Stimulated activated CD4-positive, alpha-beta T cell treated with anti-CD3 and anti-CD28 coated beads, Interleukin-15, amount 100 ng/mL, for 24 hours (primary cell): ENCODE data around the gene MSANTD2.

ENCODE experiments used
- DNase-seq: peaks from one replicate; pipeline ENCODE4 v3.0.0-alpha.2; 2020

Gene MSANTD2

DNA sequence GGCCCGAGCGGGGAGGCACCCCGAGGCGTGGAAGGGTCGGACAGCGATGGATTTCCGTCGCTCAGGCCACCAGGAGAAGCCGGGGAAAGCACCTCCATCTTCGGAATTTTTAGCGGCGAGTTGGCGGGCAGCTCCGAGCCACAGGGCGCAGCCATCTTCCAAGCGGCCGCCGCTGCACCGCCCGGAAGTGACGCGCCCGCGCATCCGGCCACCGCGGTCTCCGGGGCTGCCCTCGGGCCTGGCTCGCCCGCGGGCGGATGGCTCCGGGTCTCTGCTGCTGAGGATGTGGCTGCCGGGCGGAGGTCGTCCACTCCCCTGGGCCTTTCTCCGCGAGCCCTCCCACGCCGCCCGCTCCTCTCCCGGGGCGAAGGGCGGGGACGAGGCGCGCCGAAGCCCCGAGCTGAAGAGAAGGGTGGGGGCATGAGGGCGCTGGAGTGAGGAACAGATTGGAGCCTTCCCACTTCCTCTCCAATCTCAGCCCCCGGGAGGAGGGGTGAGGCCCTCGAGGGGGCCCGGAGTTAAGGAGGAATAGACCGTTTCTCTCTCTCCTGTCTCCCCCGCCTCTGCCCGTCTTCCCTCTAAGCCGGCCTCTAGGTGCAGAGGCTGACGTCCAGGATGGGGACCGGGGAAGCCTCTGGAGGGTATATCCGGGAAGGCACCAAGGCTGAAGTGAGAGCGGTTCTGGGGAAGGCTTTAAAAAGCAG lies at the start of gene MSANTD2:
TSS of gene MSANTD2 (minus strand) at position 181 of the 704 bp plus-strand sequence. CDS start at position 155, 26 bp downstream.
- DNase-seq: peak; percentile 87

DNA sequence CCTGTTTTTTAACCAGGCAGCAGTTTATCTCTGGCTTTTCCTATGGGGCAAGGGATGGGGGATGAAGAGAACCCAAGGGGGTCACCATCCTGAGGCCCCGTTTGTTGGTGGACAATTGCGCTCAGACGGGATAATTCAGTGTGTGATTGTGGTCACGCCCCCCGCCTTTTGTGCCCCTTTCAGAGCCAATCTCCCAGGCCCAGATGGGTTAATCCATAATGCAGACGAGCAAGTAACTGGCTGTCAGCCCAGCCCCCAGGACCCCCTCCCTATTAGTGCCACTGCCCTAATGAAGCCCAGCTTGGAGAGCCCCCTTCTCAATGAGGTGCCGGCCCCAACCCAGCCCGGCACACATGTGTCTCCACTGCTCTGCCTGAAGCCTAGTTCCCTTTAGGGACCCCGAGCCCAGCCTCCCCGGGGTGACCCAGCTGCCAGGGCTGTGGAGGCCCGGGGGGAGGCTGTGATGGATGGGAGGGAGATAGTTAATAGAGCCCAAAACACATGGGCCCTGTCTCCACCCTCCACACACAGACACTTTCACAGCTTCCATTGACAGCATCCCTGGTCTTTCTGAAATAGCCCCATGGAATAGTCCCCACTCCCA lies 46.0 kb upstream of the MSANTD2 start:
- DNase-seq: no peak

DNA sequence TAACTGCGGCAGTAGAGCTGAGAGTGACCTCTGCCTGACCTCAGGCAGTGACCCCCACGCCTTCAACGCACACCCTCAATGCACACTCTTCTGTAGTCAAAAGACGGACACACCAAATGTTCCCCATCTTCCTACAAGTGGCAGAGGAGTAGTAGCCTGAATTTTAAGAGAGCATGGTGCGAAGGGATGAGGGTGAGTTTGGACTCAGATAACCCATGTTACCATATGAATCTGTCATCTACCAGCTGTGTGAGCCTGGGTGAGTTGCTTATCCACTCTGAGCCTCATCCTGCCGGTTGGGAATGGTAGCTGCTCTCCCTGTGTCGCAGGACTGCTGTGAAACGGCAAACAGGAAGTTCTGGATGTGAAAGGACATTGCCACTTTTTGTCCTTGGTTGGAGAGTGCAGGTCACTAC lies 44.5 kb upstream of the MSANTD2 start:
- no peak for DNase-seq

DNA sequence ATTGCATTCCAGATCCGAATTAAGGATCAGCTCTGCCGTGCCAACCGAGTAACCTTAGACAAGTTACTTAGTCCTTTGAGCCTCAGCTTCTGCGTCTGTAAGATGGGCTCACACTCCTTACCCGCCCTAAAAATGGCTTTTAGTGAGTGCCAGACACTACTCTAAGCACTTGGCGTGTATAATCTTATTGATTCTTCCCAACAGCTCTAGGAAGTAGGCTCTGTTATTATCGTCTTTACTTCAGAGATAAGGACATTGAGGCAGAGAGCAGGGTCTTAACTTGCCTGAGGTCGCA lies 43.4 kb upstream of the MSANTD2 start:
- DNase-seq: no peak

DNA sequence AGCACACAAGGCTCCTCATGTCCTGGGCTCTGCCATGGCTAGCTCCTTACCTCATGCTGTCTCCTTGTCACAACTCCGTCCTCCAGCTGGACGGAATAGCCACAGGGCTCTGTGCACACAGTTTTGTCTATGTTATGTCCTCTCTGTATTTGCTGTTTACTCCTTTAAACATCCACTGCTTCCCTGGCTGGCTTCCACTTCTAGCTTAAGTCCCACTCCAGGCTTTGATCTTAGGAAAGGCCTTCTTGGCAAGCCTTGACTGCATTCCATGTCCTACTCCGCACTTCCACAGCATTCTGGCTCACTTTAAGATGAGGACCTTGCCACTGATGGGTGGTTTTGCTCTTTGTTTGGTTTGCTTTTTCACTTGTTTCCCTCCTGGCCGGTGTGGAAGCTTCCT lies 42.1 kb upstream of the MSANTD2 start:
- DNase-seq: no peak

DNA sequence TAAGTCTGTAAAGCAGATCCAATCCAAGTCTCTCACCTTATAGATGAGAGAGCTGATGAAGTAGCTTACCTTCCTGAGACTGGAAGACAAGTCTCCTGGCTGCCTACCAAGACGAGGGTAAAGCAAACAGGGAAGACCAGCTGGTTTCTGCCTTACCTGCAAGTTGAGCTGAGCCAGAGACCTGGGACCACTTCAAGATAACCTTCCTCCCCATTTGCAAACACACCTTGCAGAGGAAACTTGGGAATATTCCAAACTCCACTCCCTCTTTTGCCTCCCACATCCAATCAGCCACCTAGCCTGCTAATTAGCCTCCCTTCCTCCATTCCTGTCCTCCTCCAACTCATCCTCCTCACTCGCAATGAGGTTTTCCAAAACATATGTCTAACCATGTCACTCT lies 41.6 kb upstream of the MSANTD2 start:
- no peak for DNase-seq

DNA sequence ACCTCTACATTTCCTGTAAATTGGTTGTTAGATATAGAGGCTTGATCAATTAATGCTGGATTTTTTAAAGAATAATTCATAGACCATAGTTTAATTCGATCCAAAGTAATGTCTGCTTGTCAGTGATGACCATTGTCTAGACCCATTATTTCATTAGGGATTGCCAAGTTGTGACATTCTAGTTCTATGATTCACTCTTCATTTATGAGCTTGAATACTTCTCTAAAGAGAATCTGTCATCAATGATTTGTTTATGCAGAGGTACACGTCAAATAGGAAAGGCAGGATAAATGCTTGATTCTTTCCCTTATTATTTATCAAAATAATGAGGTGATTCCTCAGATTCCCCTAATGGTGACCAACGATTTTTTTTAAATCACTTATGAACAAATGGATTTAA lies 41.0 kb upstream of the MSANTD2 start:
- DNase-seq: no peak

DNA sequence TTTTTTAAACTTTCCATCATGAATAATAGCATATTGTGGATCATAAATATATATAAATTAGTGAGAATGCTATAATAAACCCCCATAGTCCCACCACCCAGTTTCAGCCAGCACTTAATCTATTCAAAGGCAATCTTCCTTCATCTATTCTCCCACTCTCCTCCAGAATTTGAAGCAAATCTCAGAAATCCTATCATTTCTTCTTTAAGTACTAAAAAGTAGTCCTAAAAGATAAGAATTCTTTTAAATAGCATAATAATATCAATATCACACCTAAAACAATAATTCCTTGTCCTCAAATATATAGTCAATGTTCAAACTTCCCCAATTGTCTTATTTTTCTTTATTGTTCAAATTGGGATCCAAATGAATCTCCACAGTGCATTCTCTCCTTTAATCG lies 40.5 kb upstream of the MSANTD2 start:
- no peak for DNase-seq

DNA sequence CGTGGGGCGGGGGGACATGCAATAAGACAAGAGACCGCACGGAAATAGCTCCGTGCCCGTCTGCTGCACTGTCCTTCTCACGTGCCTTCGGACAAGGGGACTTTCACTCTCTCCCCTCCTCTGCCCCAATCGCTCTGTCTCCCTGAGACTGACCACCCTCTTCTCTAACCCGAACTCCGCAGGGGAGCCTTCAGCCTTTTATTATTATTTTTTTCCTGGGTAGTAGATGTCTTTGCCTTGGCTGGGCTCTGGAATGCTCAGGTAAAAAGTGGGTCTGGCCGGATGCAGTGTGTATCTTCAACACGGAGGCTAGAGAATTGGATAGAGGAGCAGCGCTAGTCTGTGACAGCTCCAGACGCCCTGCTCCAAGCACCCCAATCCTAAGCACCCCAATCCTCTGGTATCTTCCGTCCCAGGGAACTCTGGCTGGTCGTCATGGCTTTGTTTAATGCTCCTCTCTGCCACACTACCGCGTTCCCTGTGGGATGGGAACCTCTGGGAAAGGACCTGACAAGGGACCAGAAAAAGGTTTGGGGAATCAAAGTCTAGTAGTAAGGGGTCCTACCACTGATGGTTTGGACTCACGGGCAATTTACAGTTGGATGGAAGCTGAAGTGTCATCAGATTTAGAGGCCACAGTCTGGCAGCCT lies 39.9 kb upstream of the MSANTD2 start:
- no peak for DNase-seq

DNA sequence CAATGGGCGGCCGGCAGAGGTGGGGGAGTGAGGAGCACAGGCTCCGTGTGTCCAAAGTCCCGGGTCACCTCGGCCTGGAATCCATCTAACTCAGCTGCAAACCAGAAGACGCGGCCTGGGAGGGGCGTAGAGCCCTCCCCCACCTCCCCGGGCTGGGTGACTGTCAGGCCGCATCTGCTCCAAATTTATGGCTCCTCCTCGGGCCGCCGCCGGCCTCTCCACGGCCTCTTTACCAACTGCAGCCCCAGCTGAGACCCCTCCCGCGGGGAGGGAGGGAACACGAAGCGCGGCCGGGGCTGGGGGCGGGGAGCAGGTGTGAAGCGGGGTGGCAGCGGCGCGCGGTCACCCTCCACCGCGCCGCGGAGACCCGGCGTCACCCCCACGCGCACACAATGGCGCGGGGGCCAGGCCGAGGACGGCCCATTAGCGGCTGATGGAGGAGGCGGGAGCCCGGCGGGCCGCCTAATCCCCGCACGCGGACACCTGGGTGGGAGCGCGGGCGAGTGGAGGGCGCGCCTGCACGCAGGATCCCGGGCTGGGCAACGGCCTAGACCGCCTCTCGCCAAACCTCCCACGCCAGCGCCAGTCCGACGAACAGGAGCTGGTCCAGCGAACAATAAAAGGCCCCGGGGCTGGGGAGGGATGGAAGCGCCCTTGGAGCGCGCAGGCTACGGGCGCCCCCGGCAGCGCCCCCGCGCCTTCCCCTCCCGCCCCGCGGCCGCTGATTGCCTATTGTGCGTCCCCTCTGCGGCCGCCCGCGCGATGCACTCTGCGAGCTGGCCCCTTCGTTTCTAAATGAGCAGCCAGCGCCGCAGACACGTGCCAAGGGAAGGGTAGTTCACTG lies 39.1 kb upstream of the MSANTD2 start:
- peak; percentile 23 for DNase-seq

DNA sequence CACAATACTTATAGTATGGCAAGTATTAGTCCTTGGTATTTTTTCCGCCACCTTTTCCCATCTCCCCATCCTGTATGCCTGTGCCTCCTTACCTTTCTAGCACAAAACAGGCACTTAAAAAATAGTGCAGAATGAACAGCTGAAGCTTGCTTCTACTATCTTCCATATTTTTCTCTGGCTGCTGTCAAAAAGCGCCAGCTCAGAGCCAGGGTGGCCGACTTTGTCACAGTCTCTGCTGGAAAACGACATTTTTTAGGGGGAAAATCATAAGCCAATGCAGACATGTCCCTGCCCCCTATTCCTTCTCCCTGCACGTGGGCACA lies 38.6 kb upstream of the MSANTD2 start:
- no peak for DNase-seq

DNA sequence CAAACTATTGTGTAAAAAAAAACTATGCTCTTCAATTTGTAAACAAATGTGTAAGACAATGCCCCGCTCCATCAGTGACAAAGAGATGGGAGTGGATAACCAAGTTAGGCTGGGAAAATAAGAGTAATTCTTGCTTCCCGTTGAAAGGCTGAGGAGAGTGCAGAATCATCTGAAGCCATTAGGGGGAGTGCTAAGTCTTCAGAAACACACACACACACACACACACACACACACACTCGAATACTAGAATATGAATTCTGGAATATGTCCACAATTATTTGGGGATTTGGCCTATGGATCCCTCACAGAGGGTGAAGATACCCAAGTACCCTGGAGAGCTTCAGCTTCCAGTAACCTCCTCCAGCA lies 37.3 kb upstream of the MSANTD2 start:
- DNase-seq: peak; percentile 15

DNA sequence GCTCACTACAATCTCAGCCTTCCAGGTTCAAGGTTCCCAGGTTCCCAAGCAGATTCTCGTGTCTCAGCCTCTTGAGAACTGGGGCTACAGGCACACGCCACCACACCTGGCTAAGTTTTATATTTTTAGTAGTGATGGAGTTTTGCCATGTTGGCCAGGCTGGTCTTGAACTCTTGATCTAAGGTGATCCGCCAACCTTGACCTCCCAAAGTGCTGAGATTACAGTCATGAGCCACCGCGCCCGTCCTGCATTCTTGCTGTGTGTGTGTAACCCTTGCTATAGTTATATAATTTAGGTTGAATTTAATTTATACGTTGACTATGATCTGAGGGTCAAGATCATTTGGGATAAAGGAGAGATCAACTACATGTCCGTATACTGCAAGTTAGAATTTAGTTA lies 35.7 kb upstream of the MSANTD2 start:
- DNase-seq: no peak

DNA sequence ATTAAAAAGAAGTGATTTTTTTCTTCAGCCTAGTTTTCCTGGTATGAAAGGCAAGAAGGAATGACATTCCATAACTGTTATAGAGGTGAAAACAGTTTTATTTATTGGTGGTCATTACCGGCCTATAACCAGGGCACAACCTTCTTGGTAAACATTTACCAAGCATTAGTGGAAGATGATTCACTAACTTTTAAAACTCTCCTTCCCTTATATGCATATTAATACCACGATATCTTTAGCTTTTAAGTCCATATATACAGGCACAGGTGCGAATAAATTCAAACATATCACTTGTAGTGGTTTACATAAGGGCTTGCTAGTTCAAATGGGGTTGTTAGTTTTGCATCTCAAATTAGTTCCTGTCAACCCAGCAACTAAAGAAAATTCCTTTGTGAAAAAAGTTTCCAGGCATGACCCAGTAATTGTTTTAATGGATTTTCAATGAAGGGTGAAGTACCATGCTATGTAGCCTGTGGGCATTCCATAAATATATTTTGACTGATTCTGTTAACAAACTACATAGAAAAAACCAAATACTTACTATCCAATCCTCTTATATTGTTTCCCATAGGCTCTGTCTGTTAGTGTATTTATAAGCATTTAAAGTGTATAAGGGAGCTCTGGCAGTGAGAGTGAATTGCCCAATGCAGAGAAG lies 34.4 kb upstream of the MSANTD2 start:
- no peak for DNase-seq

DNA sequence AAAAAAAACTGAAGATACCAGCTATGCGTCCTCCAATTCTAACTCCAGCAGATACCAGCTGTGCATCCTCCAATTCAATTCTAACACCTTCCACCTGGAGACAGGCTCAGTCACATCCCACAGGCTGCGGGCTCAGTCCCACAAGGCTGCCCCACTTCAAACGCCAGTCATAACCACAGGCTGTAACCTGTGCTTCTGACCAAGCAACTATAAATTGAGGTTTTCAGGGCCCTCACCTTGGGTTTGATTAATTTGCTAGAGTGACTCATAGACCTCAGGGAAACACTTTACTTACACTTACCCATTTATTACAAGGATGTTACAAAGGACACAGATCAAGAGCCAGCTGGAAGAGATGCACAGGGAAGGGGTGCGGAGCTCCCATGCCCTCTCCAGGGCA lies 32.4 kb upstream of the MSANTD2 start:
- no peak for DNase-seq

DNA sequence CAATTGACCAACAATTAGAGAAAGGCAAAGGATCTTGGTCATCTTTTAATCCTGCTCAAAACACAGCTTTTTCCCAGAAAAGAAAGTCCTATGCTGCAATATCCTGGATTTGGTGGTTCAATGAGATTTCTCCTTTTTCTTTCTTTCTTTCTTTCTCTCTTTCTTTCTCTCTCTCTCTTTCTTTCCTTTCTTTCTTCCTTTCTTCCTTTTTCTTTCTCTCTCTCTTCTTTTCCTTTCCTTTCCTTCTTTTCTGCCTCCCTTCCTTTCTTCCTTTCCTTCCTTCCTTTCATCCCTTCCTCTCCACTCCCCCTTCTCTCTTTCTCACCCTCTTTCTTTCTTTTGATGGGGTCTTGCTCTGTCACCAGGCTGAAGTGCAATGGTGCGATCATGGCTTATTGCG lies 31.7 kb upstream of the MSANTD2 start:
- no peak for DNase-seq

DNA sequence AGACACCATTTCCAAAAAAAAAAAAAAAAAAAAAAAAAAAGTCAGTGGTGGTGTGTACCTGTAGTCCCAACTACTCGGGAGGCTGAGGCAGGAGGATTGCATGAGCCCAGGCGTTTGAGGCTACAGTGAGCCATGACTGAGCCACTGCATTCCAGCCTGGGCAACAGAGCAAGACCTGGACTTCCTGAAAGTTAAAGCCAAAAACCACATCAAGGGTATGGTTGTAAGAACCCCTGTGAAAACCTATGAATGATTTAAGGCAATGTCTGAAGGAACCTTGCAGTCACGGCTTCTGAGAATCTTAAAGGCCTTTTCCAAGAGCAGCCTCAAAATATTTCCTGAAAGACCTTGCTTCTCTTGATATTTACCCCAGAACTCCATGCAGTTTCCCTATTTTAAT lies 30.5 kb upstream of the MSANTD2 start:
- no peak for DNase-seq

DNA sequence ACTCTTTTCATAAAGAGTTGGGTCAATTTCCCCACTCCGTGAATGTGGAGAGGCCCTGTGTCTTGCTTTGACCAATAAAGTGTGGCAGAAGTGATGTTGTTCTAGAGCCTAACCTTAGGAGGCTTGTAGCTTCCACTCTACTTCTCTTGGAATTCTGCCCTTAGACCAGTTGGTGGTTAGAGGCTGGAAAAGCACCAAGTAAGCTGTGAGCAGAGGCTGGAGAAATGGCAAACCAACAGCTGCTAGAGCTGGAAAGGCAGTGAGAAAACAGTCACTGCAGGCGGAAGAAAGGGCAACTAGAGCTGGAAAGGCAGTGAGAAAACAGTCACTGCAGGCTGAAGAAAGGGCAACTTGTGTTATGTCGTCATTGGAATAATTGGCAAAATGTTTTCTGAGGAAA lies 29.8 kb upstream of the MSANTD2 start:
- no peak for DNase-seq

DNA sequence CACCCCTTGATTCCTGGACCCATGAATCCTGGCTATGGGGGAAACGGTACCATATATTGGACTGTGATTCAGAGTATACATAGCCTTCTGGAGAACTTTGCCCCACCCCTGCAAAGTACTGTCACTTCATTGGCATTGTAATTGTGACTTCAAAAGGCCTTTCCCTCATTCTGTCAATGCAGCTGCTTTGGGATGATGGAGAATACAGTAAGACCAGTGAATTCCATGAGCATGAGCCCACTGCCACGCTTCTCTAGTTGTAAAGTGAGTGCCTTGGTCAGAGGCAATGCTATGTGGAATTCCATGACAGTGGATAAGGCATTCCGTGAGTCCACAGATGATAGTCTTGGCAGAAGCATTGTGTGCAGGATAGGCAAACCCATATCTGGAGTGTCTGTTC lies 25.7 kb upstream of the MSANTD2 start:
- DNase-seq: no peak

DNA sequence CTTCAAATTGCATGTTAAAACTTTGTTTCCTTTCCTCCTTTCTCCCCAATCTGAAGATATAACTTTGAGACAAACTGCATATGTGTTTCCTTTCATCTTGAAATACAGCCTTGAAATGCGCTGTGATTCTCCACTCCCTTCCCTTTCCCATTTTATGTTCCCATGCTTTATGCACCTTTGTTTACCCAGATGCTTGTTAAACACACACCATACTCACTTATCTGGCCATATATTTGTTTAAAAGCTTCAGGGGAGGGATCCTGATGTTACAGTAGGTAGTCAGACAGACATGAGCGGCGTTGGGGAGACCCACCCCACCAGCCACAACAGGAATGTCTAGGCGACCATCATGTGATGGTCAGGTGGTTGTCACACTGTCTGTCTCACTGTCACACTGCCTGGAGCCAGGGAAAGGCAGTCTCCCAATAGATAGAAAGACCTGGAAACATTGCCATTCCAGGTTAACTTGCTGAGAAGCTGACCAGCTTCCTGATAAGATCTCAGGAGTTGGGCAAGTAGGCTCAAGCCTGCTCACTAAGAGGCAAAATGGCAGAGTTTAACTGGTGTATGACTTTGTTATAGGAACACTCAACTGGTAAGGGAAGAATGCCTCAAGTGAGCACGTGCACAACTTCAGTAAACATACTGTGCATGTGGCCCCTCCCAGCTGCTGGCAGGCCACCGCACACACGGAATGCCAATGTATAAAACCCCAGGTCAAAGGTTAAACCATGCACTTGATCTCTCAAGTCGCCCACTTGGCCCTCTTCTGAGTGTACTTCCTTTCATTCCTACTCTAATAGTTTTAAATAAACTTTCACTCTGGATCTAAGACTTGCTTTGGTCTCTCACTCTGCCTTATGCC lies 23.5 kb upstream of the MSANTD2 start:
- DNase-seq: no peak

DNA sequence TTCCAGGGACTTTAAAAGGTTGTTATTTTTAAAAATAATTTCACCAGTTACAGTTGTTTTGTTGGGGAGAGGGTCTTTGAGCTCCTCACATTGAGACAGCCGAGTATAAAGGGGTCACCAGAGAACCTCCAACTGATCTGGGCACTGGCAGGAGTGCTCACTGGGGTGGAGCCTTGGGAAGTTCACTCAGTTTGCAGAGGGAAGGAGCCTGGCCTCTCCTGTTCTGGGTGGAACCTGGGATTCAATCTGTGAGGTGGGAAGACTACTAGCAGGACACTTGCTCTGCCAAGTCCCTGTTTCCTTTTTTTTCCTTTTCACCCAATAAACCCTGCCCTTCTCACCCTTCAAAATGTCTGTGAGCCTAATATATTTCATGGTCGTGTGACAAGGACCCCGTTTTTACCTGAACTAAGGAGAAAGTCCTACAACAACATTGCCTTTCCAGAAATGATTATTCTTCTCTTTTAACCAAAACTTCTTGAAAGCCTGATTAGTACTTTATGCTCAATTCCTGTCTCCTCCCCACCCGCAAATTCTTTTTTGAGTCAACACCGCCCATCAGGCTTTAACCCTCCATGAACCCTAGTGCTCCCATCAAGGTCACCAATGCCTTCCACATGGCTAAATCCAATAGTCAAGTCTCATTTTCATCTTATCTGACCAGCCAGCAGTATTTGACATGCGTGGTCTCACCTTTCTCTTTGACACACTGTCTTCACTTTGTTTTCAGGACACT lies 22.0 kb upstream of the MSANTD2 start:
- no peak for DNase-seq

DNA sequence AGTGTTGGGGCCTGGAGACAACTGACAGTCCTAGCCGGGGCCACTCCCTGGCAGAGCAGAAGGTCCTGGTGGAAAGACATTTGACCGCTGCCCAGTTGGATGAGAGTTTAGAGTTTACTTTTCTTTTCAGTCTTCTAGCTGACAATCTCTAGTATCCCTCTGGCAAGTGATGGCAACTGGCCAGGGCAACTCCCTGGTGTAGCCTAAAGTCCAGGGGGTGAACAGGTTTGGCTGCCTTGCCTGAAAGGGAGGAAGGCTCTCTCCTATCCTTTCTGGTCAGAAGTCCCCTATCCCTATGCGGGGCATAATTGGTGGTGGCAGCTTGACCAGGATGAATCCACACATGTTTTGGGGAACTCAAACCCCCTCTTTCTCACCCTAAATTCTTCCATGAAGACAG lies 16.8 kb upstream of the MSANTD2 start:
- DNase-seq: no peak
